HCT116 (cell line): ENCODE data around the gene ETNK2. TPM values are rescaled to one million over a fixed set of nuclear protein-coding genes. Genes with fewer than 3 reads are reported as not detected.

Experiments used
- ATAC-seq: fragments of 200-7000 bp; cut with Tn5 transposase; 2 replicates; pipeline ENCODE4 v1.9.1; 2020; ENCODE audit warnings: mild to moderate bottlenecking, moderate library complexity
- BruUV-seq: library from RNA; stranded (reverse); fragments of 400-500 nt; replicated peaks from 2 replicates; lab custom pipeline; 2021; lab: Mats Ljungman, UMichigan
- CTCF ChIA-PET: fragments of 300-600 bp; sonication (Branson Sonifier 250); formaldehyde crosslinking; loops from one replicate; lab custom pipeline; 2021; ENCODE audit warnings: antibody characterized with exemption; lab: Charles Lee
- POLR2A ChIA-PET: fragments of 300-600, 350-600 bp; sonication (Branson Sonifier 250); formaldehyde crosslinking; loops from one replicate; lab custom pipeline; 2021; ENCODE audit warnings: antibody characterized with exemption; lab: Charles Lee
- RAD21 ChIA-PET, 2 experiments: fragments of 300-600 bp; sonication (Branson Sonifier 250); formaldehyde crosslinking; loops; one replicate each; lab custom pipeline; 2023; ENCODE audit warnings: low total read pairs in 2 of 2; ENCODE audit not compliant: uncharacterized antibody in 2 of 2, unreplicated experiment in 2 of 2, low non-redundant PET in 1 of 2; lab: Charles Lee
- DNase-seq: peaks from one replicate; pipeline ENCODE4 v3.0.0-alpha.2; 2010; ENCODE audit warnings: low read depth, low spot score
- H2AFZ ChIP-seq: fragments of 200-600 bp; shearing (Covaris generic), sonication (generic); 2 replicates; pipeline ENCODE4 v1.6.1; 2017; ENCODE audit warnings: low read depth, mixed run types, mixed read lengths, antibody characterized with exemption, low read length; ENCODE audit not compliant: poor library complexity, severe bottlenecking
- H3K27ac ChIP-seq: 2 replicates; pipeline ENCODE4 v1.5.1; 2012; ENCODE audit warnings: low read depth, low read length
- H3K27me3 ChIP-seq: fragments of 200-600 bp; sonication (generic); 2 replicates; pipeline ENCODE4 v1.6.1; 2016; ENCODE audit warnings: mixed run types, low read length, mixed read lengths; ENCODE audit not compliant: insufficient read depth
- H3K36me3 ChIP-seq, 2 experiments: fragments of 200-500 bp in 1 of 2; fragments of 200-600 bp in 1 of 2; sonication (Bioruptor generic) in 1 of 2; sonication (generic) in 1 of 2; 2 replicates each; pipeline versions ENCODE4 v1.5.1 to v1.6.1; 2014 to 2016; ENCODE audit warnings: low read length in 2 of 2, inconsistent platforms in 1 of 2, mixed read lengths in 1 of 2, mixed run types in 1 of 2; ENCODE audit not compliant: insufficient read depth in 2 of 2, control insufficient read depth in 1 of 2
- H3K4me1 ChIP-seq, 2 experiments: fragments of 200-600 bp in 1 of 2; sonication (generic) in 1 of 2; 2 replicates each; pipeline versions ENCODE4 v1.5.1 to v1.6.1; 2012 to 2017; ENCODE audit warnings: low read length in 2 of 2, inconsistent platforms in 1 of 2, mild to moderate bottlenecking in 1 of 2, mixed read lengths in 1 of 2, mixed run types in 1 of 2, moderate library complexity in 1 of 2; ENCODE audit not compliant: insufficient read depth in 2 of 2, control insufficient read depth in 1 of 2
- H3K4me2 ChIP-seq: fragments of 200-600 bp; sonication (generic); 2 replicates; pipeline ENCODE4 v1.6.1; 2017; ENCODE audit warnings: mixed run types, low read length, mixed read lengths
- H3K4me3 ChIP-seq, 2 experiments: fragments of 200-600 bp in 1 of 2; sonication (generic) in 1 of 2; replicated peaks in 1 of 2; 2 replicates each; pipeline ENCODE4 v1.5.1; 2011 to 2016; ENCODE audit warnings: low read length in 2 of 2, control low read depth in 1 of 2, low read depth in 1 of 2, mild to moderate bottlenecking in 1 of 2, mixed read lengths in 1 of 2, mixed run types in 1 of 2
- H3K79me2 ChIP-seq: fragments of 200-600 bp; sonication (generic); 2 replicates; pipeline ENCODE4 v1.6.1; 2017; ENCODE audit warnings: mild to moderate bottlenecking, mixed run types, low read length, moderate library complexity, mixed read lengths; ENCODE audit not compliant: insufficient read depth
- H3K9ac ChIP-seq: fragments of 200-600 bp; sonication (generic); 2 replicates; pipeline ENCODE4 v1.6.1; 2016; ENCODE audit warnings: low read length, mixed read lengths
- H3K9me2 ChIP-seq: fragments of 200-600 bp; sonication (generic), shearing (Covaris generic); 2 replicates; pipeline ENCODE4 v1.6.1; 2017; ENCODE audit warnings: mixed run types, mild to moderate bottlenecking, moderate library complexity; ENCODE audit not compliant: insufficient read depth
- H3K9me3 ChIP-seq, 2 experiments: fragments of 200-500 bp in 1 of 2; fragments of 200-600 bp in 1 of 2; sonication (Bioruptor generic) in 1 of 2; sonication (generic) in 1 of 2; 2 replicates each; pipeline ENCODE4 v1.6.1; 2014 to 2017; ENCODE audit warnings: low read length in 2 of 2, mixed read lengths in 2 of 2, inconsistent platforms in 1 of 2, low read depth in 1 of 2, mild to moderate bottlenecking in 1 of 2, mixed run types in 1 of 2, moderate library complexity in 1 of 2; ENCODE audit not compliant: control insufficient read depth in 1 of 2, insufficient read depth in 1 of 2
- H4K20me1 ChIP-seq: fragments of 200-600 bp; sonication (generic), shearing (Covaris generic); 2 replicates; pipeline ENCODE4 v1.6.1; 2017; ENCODE audit warnings: mixed run types, mild to moderate bottlenecking, moderate library complexity; ENCODE audit not compliant: insufficient read depth
- EGR1 ChIP-seq: IDR thresholded peaks from 2 replicates; pipeline ENCODE4 v1.6.1; 2012; ENCODE audit warnings: low read depth
- EZH2 ChIP-seq: fragments of 200-600 bp; sonication (generic); IDR thresholded peaks from 2 replicates; pipeline ENCODE4 v1.6.1; 2017; ENCODE audit warnings: antibody characterized with exemption, mixed run types
- EZH2phosphoT487 ChIP-seq: fragments of 200-600 bp; IDR thresholded peaks from 2 replicates; pipeline ENCODE4 v1.6.1; 2018; ENCODE audit warnings: antibody characterized with exemption, borderline replicate concordance
- FOSL1 ChIP-seq: IDR thresholded peaks from 2 replicates; pipeline ENCODE4 v1.6.1; 2012; ENCODE audit warnings: low read depth
- JUND ChIP-seq: IDR thresholded peaks from 2 replicates; pipeline ENCODE4 v1.6.1; 2012
- MAX ChIP-seq: IDR thresholded peaks from 2 replicates; pipeline ENCODE4 v1.6.1; 2012
- POLR2A ChIP-seq: IDR thresholded peaks from 2 replicates; pipeline ENCODE4 v1.7.0; 2011; ENCODE audit warnings: borderline replicate concordance; ENCODE audit not compliant: insufficient read depth, insufficient read length; ENCODE audit errors: extremely low read depth
- POLR2AphosphoS5 ChIP-seq: IDR thresholded peaks from 2 replicates; pipeline ENCODE4 v1.6.1; 2011; ENCODE audit warnings: mild to moderate bottlenecking, low read depth, low read length, moderate library complexity
- SP1 ChIP-seq: IDR thresholded peaks from 2 replicates; pipeline ENCODE4 v1.6.1; 2012; ENCODE audit warnings: low read depth
- SRF ChIP-seq: IDR thresholded peaks from 2 replicates; pipeline ENCODE4 v1.6.1; 2012; ENCODE audit warnings: low read depth
- intact Hi-C: fragments of 100-400 bp; cut with micrococcal nuclease; formaldehyde crosslinking; loops from 2 replicates; pipeline ENCODE4 v1.10.0; 2022
- total RNA-seq: library from RNA; stranded (reverse); gene quantifications from one replicate; pipeline ENCODE4 v1.2.1, GENCODE V29; 2021; ENCODE audit not compliant: unreplicated experiment

ETNK2 gene
- total RNA-seq, 1 experiment from 2014 or later = 16.1 TPM

GRCh38 chr1:204110894-204111633 is 40.8 kb downstream of the ETNK2 start:
- no peak for DNase-seq
- H4K20me1 ChIP-seq = no peaks in the 10 kb centered on the region
- POLR2A ChIA-PET = no interaction called here
- RAD21 ChIA-PET = no interaction called here
- intact Hi-C loops = no loop called here
- no TSS peak for BruUV-seq
- H3K4me2 ChIP-seq = peak overlapping the region; percentile 26
- no peak overlapping the region for H2AFZ ChIP-seq
- no peak overlapping the region for H3K9ac ChIP-seq
- H3K27ac ChIP-seq = no peak overlapping the region
- H3K4me1 ChIP-seq = peaks cover 14 to 24% of the 10 kb centered on the region in 2 experiments; a peak in 3 of 4 replicates
- TF ChIP-seq JUND (no peak), EZH2 (no peak), MAX (no peak), POLR2AphosphoS5 (no peak), EZH2phosphoT487 (no peak), SRF (no peak), POLR2A (no peak), SP1 (no peak), EGR1 (no peak), FOSL1 (no peak)
- TF ChIP-seq, all 23 proteins: peak for 0
- CTCF ChIA-PET = interaction anchor here (3.5 kb wide), 1 partner anchor 17 kb away, joined by 16 read pairs; no protein-coding TSS in a partner anchor
- Histone ChIP-seq H3K27me3 (no peaks in the 10 kb centered on the region), H3K4me3 (no peak overlapping the region), H3K36me3 (no peaks in the 10 kb centered on the region), H3K79me2 (peaks cover 5% of the 10 kb centered on the region; the same call in 1 of the 2 replicates), H3K9me3 (no peaks in the 10 kb centered on the region), H3K9me2 (no peaks in the 10 kb centered on the region)
- ATAC-seq = peak; percentile 83
